Tibial nerve (tissue), 4 donors: ENCODE measurements around the gene GPC5.

Experiments
- CTCF ChIP-seq, 5 experiments: fragments of 200-600 bp in 3 of 5; fragments of 450-650 bp in 2 of 5; sonication (generic) in 3 of 5; IDR thresholded peaks; one replicate each; pipeline ENCODE4 v1.5.1; 2016 to 2019; ENCODE audit warnings: antibody characterized with exemption in 5 of 5, mild to moderate bottlenecking in 3 of 5, moderate library complexity in 2 of 5
- EP300 ChIP-seq, 2 donors: sonication (generic); formaldehyde crosslinking; IDR thresholded peaks; one replicate each; pipeline ENCODE4 v1.6.1; 2017; ENCODE audit warnings: antibody characterized with exemption in 2 of 2, mild to moderate bottlenecking in 1 of 2
- POLR2A ChIP-seq, 2 donors: fragments of 450-650 bp; IDR thresholded peaks; one replicate each; pipeline ENCODE4 v1.6.1; 2017; ENCODE audit warnings: antibody characterized with exemption in 2 of 2, mild to moderate bottlenecking in 2 of 2, moderate library complexity in 2 of 2

- TF ChIP-seq CTCF (IDR thresholded peaks at IDR 0.05) (no peak), EP300 (IDR thresholded peaks at IDR 0.05) (no peak), POLR2A (IDR thresholded peaks at IDR 0.05) (no peak)
Observed at GRCh38 chr13:91845612-91846011, 447.2 kb downstream of the GPC5 start.
